HepG2 (cell line): Measurements from ENCODE around the gene SSH3. TPM values are rescaled to one million over a fixed set of nuclear protein-coding genes. Genes with fewer than 3 reads are reported as not detected.

ENCODE experiments used
- ATAC-seq: fragments of 200-7000 bp; cut with Tn5 transposase; 3 replicates; pipeline ENCODE4 v1.9.1; 2020; ENCODE audit warnings: mild to moderate bottlenecking, moderate library complexity
- BruUV-seq: library from RNA; stranded (reverse); fragments of 400-500 nt; replicated peaks from 2 replicates; lab custom pipeline; 2021; lab: Mats Ljungman, UMichigan
- CTCF ChIA-PET: fragments of 300-600 bp; formaldehyde crosslinking; extraction: SDS; loops from one replicate; lab custom pipeline; 2021; ENCODE audit warnings: low total read pairs, inconsistent platforms, low intra/inter-chr PET ratio; lab: Yijun Ruan, JAX
- POLR2A ChIA-PET: fragments of 350-600 bp; sonication (Branson Sonifier 250); formaldehyde crosslinking; loops from one replicate; lab custom pipeline; 2020; ENCODE audit warnings: antibody characterized with exemption, inconsistent platforms; lab: Yijun Ruan, JAX
- DNase-seq: peaks from one replicate; pipeline ENCODE4 v3.0.0-alpha.2; 2015; ENCODE audit warnings: low spot score
- FAIRE-seq: peaks from 3 replicates; lab custom pipeline; 2011; peaks lifted over from hg19 to GRCh38; lab: Jason Lieb, UNC
- H2AFZ ChIP-seq: one replicate; pipeline ENCODE4 v1.6.1; 2011; ENCODE audit warnings: low read length, inconsistent platforms
- H3K27ac ChIP-seq: fragments of 300-600 bp; 3 replicates; pipeline ENCODE4 v1.8.0; 2011; ENCODE audit warnings: mixed run types, mild to moderate bottlenecking, mixed read lengths, low read length, inconsistent platforms; ENCODE audit not compliant: insufficient read depth; ENCODE audit errors: extremely low read length
- H3K27me3 ChIP-seq, 2 experiments: fragments of 200-600 bp in 1 of 2; 2 replicates in 1 of 2; 3 replicates in 1 of 2; pipeline versions ENCODE4 v1.6.0 to v1.8.0; 2011; ENCODE audit warnings: low read length in 2 of 2, mild to moderate bottlenecking in 2 of 2, moderate library complexity in 2 of 2, inconsistent platforms in 1 of 2; ENCODE audit not compliant: insufficient read depth in 2 of 2, control insufficient read depth in 1 of 2
- H3K36me3 ChIP-seq, 2 experiments: fragments of 200-600 bp in 1 of 2; replicated peaks in 1 of 2; 2 replicates in 1 of 2; 3 replicates in 1 of 2; pipeline versions ENCODE4 v1.5.1 to v1.8.0; 2011; ENCODE audit warnings: low read length in 2 of 2, inconsistent platforms in 1 of 2; ENCODE audit not compliant: insufficient read depth in 2 of 2, control insufficient read depth in 1 of 2
- H3K4me1 ChIP-seq: 2 replicates; pipeline ENCODE4 v1.5.1; 2012; ENCODE audit warnings: low read length, inconsistent platforms; ENCODE audit not compliant: insufficient read depth
- H3K4me2 ChIP-seq: 2 replicates; pipeline ENCODE4 v1.6.0; 2011; ENCODE audit warnings: low read depth, low read length, inconsistent platforms
- H3K4me3 ChIP-seq, 3 experiments: fragments of 200-600 bp in 1 of 3; sonication (generic), shearing (Covaris generic) in 1 of 3; replicated peaks in 1 of 3; 2 replicates each; pipeline ENCODE4 v1.5.1; 2011 to 2016; ENCODE audit warnings: low read length in 3 of 3, inconsistent platforms in 2 of 3, low read depth in 2 of 3, mild to moderate bottlenecking in 2 of 3, control low read depth in 1 of 3, mixed read lengths in 1 of 3; ENCODE audit not compliant: insufficient read depth in 1 of 3
- H3K79me2 ChIP-seq: one replicate; pipeline ENCODE4 v1.6.1; 2011; ENCODE audit warnings: low read length, inconsistent platforms; ENCODE audit not compliant: insufficient read depth
- H3K9ac ChIP-seq: 2 replicates; pipeline ENCODE4 v1.6.0; 2011; ENCODE audit warnings: mild to moderate bottlenecking, low read depth, low read length, inconsistent platforms; ENCODE audit not compliant: insufficient read depth
- H3K9me3 ChIP-seq: 2 replicates; pipeline ENCODE4 v1.5.1; 2012; ENCODE audit warnings: mild to moderate bottlenecking, low read length
- H4K20me1 ChIP-seq: 2 replicates; pipeline ENCODE4 v1.6.0; 2011; ENCODE audit warnings: inconsistent platforms, mild to moderate bottlenecking, low read length, moderate library complexity; ENCODE audit not compliant: insufficient read depth
- KLF9 ChIP-seq: IDR thresholded peaks from 2 replicates; pipeline ENCODE4 v1.6.1; 2016; ENCODE audit warnings: low read depth
- MAFG ChIP-seq: sonication (generic); formaldehyde crosslinking; IDR thresholded peaks from 2 replicates; pipeline ENCODE4 v1.5.1; 2020; ENCODE audit warnings: mild to moderate bottlenecking, missing genetic modification reagents
- NFIB ChIP-seq: sonication (generic); formaldehyde crosslinking; IDR thresholded peaks from 2 replicates; pipeline ENCODE4 v1.9.0; 2021; ENCODE audit warnings: missing genetic modification reagents, mild to moderate bottlenecking, borderline replicate concordance
- RARA ChIP-seq: IDR thresholded peaks from 2 replicates; pipeline ENCODE4 v1.6.1; 2016; ENCODE audit warnings: missing genetic modification reagents, missing compliant biosample characterization
- SIN3A ChIP-seq: IDR thresholded peaks from 2 replicates; pipeline ENCODE4 v1.6.1; 2011; ENCODE audit warnings: low read depth, mild to moderate bottlenecking, control low read depth, low read length, borderline replicate concordance
- SNRNP70 ChIP-seq: fragments of 200-400 bp; formaldehyde crosslinking; IDR thresholded peaks from 2 replicates; pipeline ENCODE4 v1.6.1; 2017; ENCODE audit warnings: mild to moderate bottlenecking, low read depth, low read length, moderate library complexity
- ZNF3 ChIP-seq: IDR thresholded peaks from 2 replicates; pipeline ENCODE4 v1.7.0; 2017; ENCODE audit warnings: inconsistent platforms
- ZNF407 ChIP-seq: sonication (generic); formaldehyde crosslinking; IDR thresholded peaks from one replicate; pipeline ENCODE4 v1.5.1; 2020; ENCODE audit warnings: mild to moderate bottlenecking, missing genetic modification reagents; ENCODE audit errors: not compliant biosample characterization
- ZNF431 ChIP-seq: sonication (generic); formaldehyde crosslinking; IDR thresholded peaks from 2 replicates; pipeline ENCODE4 v1.9.0; 2022; ENCODE audit warnings: missing genetic modification reagents, low read depth, mild to moderate bottlenecking, borderline replicate concordance
- ZNF652 ChIP-seq: IDR thresholded peaks from 2 replicates; pipeline ENCODE4 v1.6.1; 2016; ENCODE audit warnings: low read depth, borderline replicate concordance
- ZNF747 ChIP-seq: sonication (generic); formaldehyde crosslinking; IDR thresholded peaks from 2 replicates; pipeline ENCODE4 v1.8.1; 2023; ENCODE audit warnings: missing genetic modification reagents, mild to moderate bottlenecking, borderline replicate concordance
- whole genome bisulfite sequencing: methylation state at CpG from one replicate; pipeline ENCODE4 v1.1.6; 2017; ENCODE audit warnings: low lambda C conversion rate; 5-methylcytosine and 5-hydroxymethylcytosine counted together
- in situ Hi-C: cut with HindIII; loops from 2 replicates; pipeline ENCODE4 v1.10.0; 2017; ENCODE audit warnings: low pct_unique_long_range_greater_than_20kb; ENCODE audit not compliant: extremely low pct_ligation_motif_present
- intact Hi-C: fragments of 100-400 bp; cut with micrococcal nuclease; formaldehyde crosslinking; loops from one replicate; pipeline ENCODE4 v1.10.0; 2022; ENCODE audit not compliant: unreplicated experiment
- polyA plus RNA-seq, 8 experiments: library from polyadenylated mRNA; depleted of rRNA in 3 of 8; stranded (reverse) in 7 of 8; unstranded in 1 of 8; fragments of >200 nt; fragmentation: Illumina TruSeq in 4 of 8; extraction: Trizol in 4 of 8; gene quantifications; 2 replicates each; pipeline versions ENCODE4 v1.2.1 to v1.2.3, GENCODE V29; 2011 to 2016; ENCODE audit warnings: low read depth in 4 of 8, missing spikeins in 1 of 8, mixed read lengths in 1 of 8; ENCODE audit not compliant: insufficient read depth in 1 of 8
- total RNA-seq, 5 experiments: library from RNA; depleted of rRNA; stranded (reverse); fragments of >200 nt; fragmentation: Illumina TruSeq; extraction: Trizol; gene quantifications; 2 replicates each; pipeline ENCODE4 v1.2.3, GENCODE V29; 2016; ENCODE audit warnings: low read depth in 1 of 5
- TF ChIP-seq, protein P1 (sequence below), 2 experiments: sonication (generic) in 1 of 2; formaldehyde crosslinking in 1 of 2; IDR thresholded peaks; 2 replicates each; pipeline versions ENCODE4 v1.4.0 to v1.6.1; 2018 to 2020; ENCODE audit warnings: missing genetic modification reagents in 2 of 2, borderline replicate concordance in 1 of 2, low read depth in 1 of 2, mild to moderate bottlenecking in 1 of 2, missing biosample characterization in 1 of 2

Gene SSH3
- total and polyA plus RNA-seq, 2 of the 13 experiments (the other 11 are each of a cell fraction or from before 2014, with no cell fraction given), result 12.4 to 18.8 TPM

DNA sequence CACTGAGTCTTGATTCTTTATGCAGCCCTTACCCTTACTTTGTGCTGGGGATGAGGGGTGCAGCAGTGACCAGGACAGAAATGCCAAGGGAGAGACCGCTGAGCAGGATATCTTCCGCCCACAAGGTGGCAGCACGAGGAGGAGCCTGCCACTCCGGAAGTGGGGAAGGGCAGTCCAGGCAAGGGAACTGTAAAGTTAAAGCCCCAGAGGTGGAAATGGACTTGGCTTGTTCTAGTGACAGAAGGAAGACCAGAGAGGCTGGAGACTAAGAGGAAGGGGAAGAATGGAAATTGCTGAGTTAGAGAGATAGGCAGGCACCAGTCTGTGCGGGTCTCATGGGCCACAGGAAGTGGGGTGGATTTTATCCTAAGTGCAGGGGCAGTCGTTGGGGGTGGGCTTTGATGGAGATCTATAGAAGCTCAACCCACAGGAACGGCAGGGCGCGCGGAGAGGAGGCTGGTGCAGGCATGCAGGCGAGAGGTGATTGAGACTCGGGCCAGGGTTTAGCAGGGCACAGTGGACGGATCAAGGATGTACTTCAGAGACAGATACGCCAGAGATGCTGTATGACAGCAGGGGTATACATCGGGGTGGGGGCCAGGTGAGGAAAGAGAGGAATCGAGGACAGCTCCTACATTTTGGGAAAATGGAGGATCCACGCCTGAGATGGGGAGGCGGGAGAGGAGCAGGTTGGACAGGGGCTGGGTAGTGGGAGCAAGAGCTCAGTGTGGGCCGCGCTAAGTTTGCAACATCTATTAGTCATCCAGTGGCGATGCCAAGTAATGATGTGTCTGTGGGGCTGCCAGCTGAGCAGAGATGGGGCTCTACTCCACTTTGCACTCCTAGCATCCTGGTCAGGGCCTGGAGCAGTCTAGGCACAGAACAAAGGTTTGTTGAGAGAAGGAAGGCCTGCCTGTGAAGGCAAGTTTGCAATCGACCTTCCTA is 40.3 kb upstream of the SSH3 start:
- H2AFZ ChIP-seq, result no peak overlapping the region
- H3K4me1 ChIP-seq, result peaks cover 73% of the 10 kb centered on the region
- peak; percentile 90 for FAIRE-seq
- TF ChIP-seq RARA (CRISPR knock-in tag), result no peak
- TF ChIP-seq ZNF431, result no peak
- TF ChIP-seq SNRNP70, result no peak
- no peak for TF ChIP-seq ZNF3
- TF ChIP-seq NFIB, result no peak
- TF ChIP-seq, protein P1, sequence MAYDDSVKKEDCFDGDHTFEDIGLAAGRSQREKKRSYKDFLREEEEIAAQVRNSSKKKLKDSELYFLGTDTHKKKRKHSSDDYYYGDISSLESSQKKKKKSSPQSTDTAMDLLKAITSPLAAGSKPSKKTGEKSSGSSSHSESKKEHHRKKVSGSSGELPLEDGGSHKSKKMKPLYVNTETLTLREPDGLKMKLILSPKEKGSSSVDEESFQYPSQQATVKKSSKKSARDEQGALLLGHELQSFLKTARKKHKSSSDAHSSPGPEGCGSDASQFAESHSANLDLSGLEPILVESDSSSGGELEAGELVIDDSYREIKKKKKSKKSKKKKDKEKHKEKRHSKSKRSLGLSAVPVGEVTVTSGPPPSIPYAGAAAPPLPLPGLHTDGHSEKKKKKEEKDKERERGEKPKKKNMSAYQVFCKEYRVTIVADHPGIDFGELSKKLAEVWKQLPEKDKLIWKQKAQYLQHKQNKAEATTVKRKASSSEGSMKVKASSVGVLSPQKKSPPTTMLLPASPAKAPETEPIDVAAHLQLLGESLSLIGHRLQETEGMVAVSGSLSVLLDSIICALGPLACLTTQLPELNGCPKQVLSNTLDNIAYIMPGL (CRISPR knock-in tag; IDR thresholded peaks at IDR 0.05; ENCODE audit: borderline replicate concordance in 1 of 2, low read depth in 1 of 2), result peak in 1 of 2 experiments; percentile 73; a peak in 2 of 4 replicates
- no peak for TF ChIP-seq ZNF747 (CRISPR knock-in tag)
- TF ChIP-seq ZNF407 (CRISPR knock-in tag), result no peak
- TF ChIP-seq ZNF652 (CRISPR knock-in tag), result no peak
- TF ChIP-seq MAFG (CRISPR knock-in tag), result no peak
- TF ChIP-seq SIN3A, result no peak
- TF ChIP-seq KLF9 (CRISPR knock-in tag), result no peak

More for the DNA sequence above, 40.3 kb upstream of the SSH3 start:
- in situ Hi-C loops, result loop anchor here (5.0 kb wide), 2 partner anchors 54 to 119 kb away; no protein-coding TSS in a partner anchor
- BruUV-seq, result no TSS peak
- Histone ChIP-seq H3K9me3 (no peaks in the 10 kb centered on the region), H3K4me2 (peak overlapping the region; percentile 97), H3K79me2 (peaks cover 11% of the 10 kb centered on the region), H3K27ac (no peak overlapping the region), H4K20me1 (no peaks in the 10 kb centered on the region; the same call in none of the 2 replicates), H3K36me3 (peaks cover 0 to 5% of the 10 kb centered on the region in 2 experiments; a peak in 2 of 5 replicates), H3K9ac (no peak overlapping the region), H3K27me3 (no peaks in the 10 kb centered on the region), H3K4me3 (peak overlapping the region in 1 of 3 experiments; percentile 49; a peak in 2 of 6 replicates)
- intact Hi-C loops, result loop anchor here (1.0 to 5.0 kb wide), 2 partner anchors 39 to 54 kb away; partner anchors contain the start of gene SSH3
- DNase-seq (peak; percentile 68), ATAC-seq (peak; percentile 68)
- ChIA-PET POLR2A (interaction anchor here (0.7 to 3.0 kb wide), 5 partner anchors 23 to 92 kb away, joined by 3 to 24 read pairs (median 11); partner anchors contain the start of genes ANKRD13D and SSH3), CTCF (interaction anchor here (3.1 kb wide), 1 partner anchor 54 kb away, joined by 31 read pairs; no protein-coding TSS in a partner anchor)
- WGBS, result 59% methylated on average over 19 of the region's 22 CpGs
